Esophagus squamous epithelium (tissue), 5 donors: ENCODE data around the gene GTPBP6. TPM values are rescaled to one million over a fixed set of nuclear protein-coding genes. Genes with fewer than 3 reads are reported as not detected.

Source experiments
- DNase-seq: peaks from one replicate; lab custom pipeline; 2025; lab: John Stamatoyannopoulos, UW
- H3K27ac ChIP-seq, 4 donors: fragments of 200-600 bp; sonication (generic); one replicate each; pipeline ENCODE4 v1.5.1; 2016 to 2019; ENCODE audit warnings: mild to moderate bottlenecking in 1 of 4
- H3K27me3 ChIP-seq, 4 donors: fragments of 200-600 bp; sonication (generic); 1 replicate in 3 of 4; 2 replicates in 1 of 4; pipeline versions ENCODE4 v1.5.1 to v1.6.0; 2017 to 2021; ENCODE audit warnings: antibody characterized with exemption in 1 of 4
- H3K36me3 ChIP-seq, 3 donors: fragments of 200-600 bp; sonication (generic); one replicate each; pipeline ENCODE4 v1.5.1; 2016 to 2019
- H3K4me1 ChIP-seq, 3 donors: fragments of 200-600 bp; sonication (generic); one replicate each; pipeline ENCODE4 v1.5.1; 2017 to 2019
- H3K4me3 ChIP-seq, 4 donors: fragments of 200-600 bp; sonication (generic); 1 replicate in 3 of 4; 2 replicates in 1 of 4; pipeline ENCODE4 v1.5.1; 2016 to 2019; ENCODE audit warnings: mild to moderate bottlenecking in 2 of 4, moderate library complexity in 1 of 4
- H3K9me3 ChIP-seq, 3 donors: fragments of 200-600 bp; sonication (generic); one replicate each; pipeline ENCODE4 v1.5.1; 2016 to 2019
- CTCF ChIP-seq, 6 experiments: fragments of 450-650 bp in 4 of 6; fragments of 200-600 bp in 2 of 6; sonication (generic) in 2 of 6; IDR thresholded peaks; one replicate each; pipeline ENCODE4 v1.5.1; 2016 to 2019; ENCODE audit warnings: antibody characterized with exemption in 6 of 6, mild to moderate bottlenecking in 4 of 6, moderate library complexity in 4 of 6
- POLR2A ChIP-seq, 4 donors: fragments of 450-650 bp; IDR thresholded peaks; one replicate each; pipeline ENCODE4 v1.6.1; 2017; ENCODE audit warnings: antibody characterized with exemption in 4 of 4, mild to moderate bottlenecking in 4 of 4, moderate library complexity in 3 of 4
- WGBS, 2 donors: methylation state at CpG; one replicate each; pipeline ENCODE4 v1.1.5; 2018; 5-methylcytosine and 5-hydroxymethylcytosine counted together
- intact Hi-C: fragments of 100-400 bp; cut with DNase I; formaldehyde crosslinking; loops from one replicate; pipeline ENCODE4 v1.15.0; 2022
- total RNA-seq, 4 donors: library from RNA; depleted of rRNA; stranded (reverse); fragments of >200 nt; gene quantifications; one replicate each; pipeline ENCODE4 v1.1.0, GENCODE V29; 2016
- donor health status: DM: yes; HTN: yes; CAD: no.

Gene GTPBP6
- total RNA-seq, 4 donors from 2014 or later, result 22.2 to 45.4 (median 28.0) TPM

- intact Hi-C loops, result no loop called here
- H3K36me3 ChIP-seq, result peaks cover 0 to 56% (median 0%) of the 10 kb centered on the region in 3 donors
- H3K27ac ChIP-seq, result no peak overlapping the region
- no peak for DNase-seq
- no peaks in the 10 kb centered on the region for H3K4me1 ChIP-seq
- TF ChIP-seq POLR2A (IDR thresholded peaks at IDR 0.05) (no peak), CTCF (IDR thresholded peaks at IDR 0.05) (no peak)
- H3K4me3 ChIP-seq, result no peak overlapping the region
- WGBS, 2 donors, result 100% methylated on average over 16 of the region's 47 CpGs; no CpG with 5 or more reads in 1 of the 2 donors
- H3K27me3 ChIP-seq, result no peaks in the 10 kb centered on the region
- no peaks in the 10 kb centered on the region for H3K9me3 ChIP-seq
These were observed 25.8 kb upstream of the GTPBP6 start for GRCh38 chrX:344371-344901.

DNA sequence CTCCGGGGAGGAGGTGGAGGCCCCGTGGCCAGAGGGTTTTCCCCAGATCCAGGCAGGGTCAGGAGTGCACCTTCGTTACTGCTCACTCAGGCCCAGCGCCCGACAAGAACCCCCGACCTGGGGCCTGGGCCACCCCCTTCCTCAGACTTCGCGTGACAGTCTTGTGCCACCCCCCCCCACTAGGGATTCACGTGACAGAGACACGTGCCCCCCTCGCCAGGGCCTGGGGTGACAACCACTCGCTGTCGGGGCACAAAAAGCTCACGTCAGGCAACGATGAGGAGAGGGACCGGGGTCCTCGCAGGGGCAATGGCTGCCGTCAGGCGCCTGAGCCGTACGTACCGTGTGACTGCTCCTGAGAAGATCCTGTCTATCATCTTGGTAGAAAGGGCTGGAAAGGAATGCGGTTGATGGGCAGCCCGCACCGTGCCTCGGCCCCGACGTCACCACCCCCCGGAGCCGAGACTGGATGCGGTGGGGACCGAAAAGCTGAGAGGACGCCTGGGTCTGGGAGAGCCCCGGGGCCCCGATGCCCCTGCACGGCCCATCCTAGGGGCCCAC, 23.0 kb upstream of the GTPBP6 start:
- Histone ChIP-seq H3K9me3 (no peaks in the 10 kb centered on the region), H3K36me3 (peaks cover 0 to 68% (median 0%) of the 10 kb centered on the region in 3 donors), H3K4me1 (no peaks in the 10 kb centered on the region), H3K4me3 (no peak overlapping the region), H3K27ac (no peak overlapping the region), H3K27me3 (no peaks in the 10 kb centered on the region)
- DNase-seq, result no peak
- WGBS, 2 donors, result 95% methylated on average over 13 of the region's 36 CpGs; no CpG with 5 or more reads in 1 of the 2 donors
- TF ChIP-seq POLR2A (IDR thresholded peaks at IDR 0.05) (no peak), CTCF (IDR thresholded peaks at IDR 0.05) (no peak)
- intact Hi-C loops, result no loop called here

GRCh38 chrX:340641-341423, 22.2 kb upstream of the GTPBP6 start:
- intact Hi-C loops, result no loop called here
- H3K27ac ChIP-seq, result no peak overlapping the region
- no peak overlapping the region for H3K4me3 ChIP-seq
- peaks cover 0 to 68% (median 0%) of the 10 kb centered on the region in 3 donors for H3K36me3 ChIP-seq
- no peaks in the 10 kb centered on the region for H3K9me3 ChIP-seq
- DNase-seq, result no peak
- 94 to 97% methylated on average over 6 to 11 of the region's 52 CpGs for WGBS, 2 donors
- TF ChIP-seq POLR2A (IDR thresholded peaks at IDR 0.05) (no peak), CTCF (IDR thresholded peaks at IDR 0.05) (no peak)
- H3K27me3 ChIP-seq, result no peaks in the 10 kb centered on the region
- no peaks in the 10 kb centered on the region for H3K4me1 ChIP-seq

GRCh38 chrX:340121-340520, 21.5 kb upstream of the GTPBP6 start:
- Histone ChIP-seq H3K36me3 (peaks cover 0 to 68% (median 0%) of the 10 kb centered on the region in 3 donors), H3K27me3 (no peaks in the 10 kb centered on the region), H3K9me3 (no peaks in the 10 kb centered on the region), H3K27ac (no peak overlapping the region), H3K4me1 (no peaks in the 10 kb centered on the region), H3K4me3 (no peak overlapping the region)
- WGBS, 2 donors, result 81 to 92% methylated on average over 13 to 19 of the region's 24 CpGs
- no peak for DNase-seq
- intact Hi-C loops, result no loop called here
- TF ChIP-seq POLR2A (IDR thresholded peaks at IDR 0.05), result no peak
- no peak for TF ChIP-seq CTCF (IDR thresholded peaks at IDR 0.05)

DNA sequence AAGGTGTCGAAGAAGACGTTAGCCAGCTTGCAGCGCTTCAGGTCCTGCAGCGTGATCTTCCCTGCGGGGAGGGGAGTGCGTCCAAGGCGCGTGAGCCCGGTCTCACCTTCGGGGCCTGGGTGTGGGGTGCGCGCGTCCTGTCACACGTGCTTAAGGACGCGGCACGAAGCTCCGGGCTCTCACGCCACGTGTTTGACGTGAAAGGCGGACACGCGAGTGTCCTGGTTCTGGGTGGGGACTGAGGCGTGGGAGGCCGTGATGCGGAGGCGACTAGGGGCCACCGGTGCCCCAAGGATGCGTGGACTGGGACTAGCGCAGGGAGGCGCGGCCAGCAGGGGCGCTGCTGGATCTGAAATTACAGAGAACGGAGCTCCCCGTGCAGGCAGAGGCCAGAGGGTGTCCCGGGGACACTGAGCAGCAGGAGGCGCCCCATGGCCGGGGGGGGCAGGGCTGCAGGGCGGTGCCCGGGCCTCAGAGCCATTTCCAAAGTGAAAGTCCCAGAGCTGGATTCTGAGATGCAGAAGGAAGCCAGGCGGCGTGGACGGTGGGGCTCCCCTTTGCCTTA, 20.3 kb upstream of the GTPBP6 start:
- WGBS, 2 donors, result 96 to 97% methylated on average over 9 to 20 of the region's 44 CpGs
- intact Hi-C loops, result no loop called here

More for the DNA sequence above, 20.3 kb upstream of the GTPBP6 start:
- Histone ChIP-seq H3K4me1 (no peaks in the 10 kb centered on the region), H3K4me3 (no peak overlapping the region), H3K27me3 (no peaks in the 10 kb centered on the region), H3K27ac (no peak overlapping the region), H3K9me3 (no peaks in the 10 kb centered on the region), H3K36me3 (peaks cover 0 to 69% (median 0%) of the 10 kb centered on the region in 3 donors)
- DNase-seq, result no peak
- no peak for TF ChIP-seq CTCF (IDR thresholded peaks at IDR 0.05)
- no peak for TF ChIP-seq POLR2A (IDR thresholded peaks at IDR 0.05)
